AG04449 (cell line): ENCODE measurements around the gene MCFD2.
"Not testable (repeated sequence)": the region's sequence is repeated elsewhere in the genome, so short reads cannot be mapped to it uniquely, and the experiment has no call there.

Experiments
- CTCF ChIA-PET: fragments of 350-600 bp; formaldehyde crosslinking; extraction: SDS; loops from one replicate; lab custom pipeline; 2021; ENCODE audit warnings: antibody characterized with exemption; lab: Yijun Ruan, JAX
- POLR2A ChIA-PET: fragments of 400-600, 350-600 bp; formaldehyde crosslinking; extraction: SDS; loops from one replicate; lab custom pipeline; 2020; ENCODE audit warnings: antibody characterized with exemption, inconsistent platforms; lab: Yijun Ruan, JAX
- DNase-seq: peaks from one replicate; pipeline ENCODE4 v3.0.0-alpha.2; 2010; ENCODE audit warnings: low read depth, low spot score
- H3K4me3 ChIP-seq: 2 replicates; pipeline ENCODE4 v1.5.1; 2011; ENCODE audit warnings: low read depth, mild to moderate bottlenecking, control low read depth, low read length
- TF ChIP-seq, protein P1 (sequence below): IDR thresholded peaks from one replicate; pipeline ENCODE4 v1.5.1; 2011; ENCODE audit warnings: mild to moderate bottlenecking, moderate library complexity, low read length, control low read depth, inconsistent platforms; ENCODE audit not compliant: insufficient read depth; ENCODE audit errors: missing control alignments

Gene MCFD2

DNA sequence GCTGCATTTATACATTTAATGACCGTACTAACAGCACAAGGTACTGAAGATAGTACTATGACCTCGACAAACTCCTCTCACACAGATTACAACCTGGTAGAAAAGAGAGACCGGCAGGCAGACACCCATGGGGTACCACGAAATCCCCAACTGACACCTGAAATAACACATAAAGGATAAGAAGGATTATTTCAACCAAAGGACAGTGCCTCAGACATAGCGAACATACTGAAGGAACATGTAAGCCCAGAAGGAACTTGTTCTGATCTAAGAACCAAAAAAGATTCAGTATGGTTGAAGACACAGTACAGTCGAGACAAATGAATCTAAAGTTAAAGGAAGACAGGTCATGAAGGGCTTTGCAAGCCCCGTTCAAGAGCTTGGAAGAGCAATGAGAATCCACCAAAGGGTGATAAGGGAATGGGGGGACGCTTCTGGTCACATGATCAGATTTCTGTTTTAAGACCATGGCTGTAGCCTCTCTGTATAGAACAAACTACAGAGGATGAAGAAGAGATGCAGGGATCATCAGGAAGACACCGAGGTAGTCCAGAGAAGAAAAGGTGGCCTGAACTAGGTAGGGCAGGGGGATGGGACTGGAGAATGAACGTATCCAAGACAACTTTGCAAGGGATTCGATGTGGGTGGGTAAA lies 902 bp downstream of the MCFD2 start:
- POLR2A ChIA-PET = no interaction called here
- CTCF ChIA-PET = interaction anchor here (1.3 to 6.2 kb wide), 4 partner anchors 15 to 406 kb away, joined by 3 to 56 read pairs (median 4); no protein-coding TSS in a partner anchor
- peak overlapping the region; percentile 93 for H3K4me3 ChIP-seq
- TF ChIP-seq, protein P1, sequence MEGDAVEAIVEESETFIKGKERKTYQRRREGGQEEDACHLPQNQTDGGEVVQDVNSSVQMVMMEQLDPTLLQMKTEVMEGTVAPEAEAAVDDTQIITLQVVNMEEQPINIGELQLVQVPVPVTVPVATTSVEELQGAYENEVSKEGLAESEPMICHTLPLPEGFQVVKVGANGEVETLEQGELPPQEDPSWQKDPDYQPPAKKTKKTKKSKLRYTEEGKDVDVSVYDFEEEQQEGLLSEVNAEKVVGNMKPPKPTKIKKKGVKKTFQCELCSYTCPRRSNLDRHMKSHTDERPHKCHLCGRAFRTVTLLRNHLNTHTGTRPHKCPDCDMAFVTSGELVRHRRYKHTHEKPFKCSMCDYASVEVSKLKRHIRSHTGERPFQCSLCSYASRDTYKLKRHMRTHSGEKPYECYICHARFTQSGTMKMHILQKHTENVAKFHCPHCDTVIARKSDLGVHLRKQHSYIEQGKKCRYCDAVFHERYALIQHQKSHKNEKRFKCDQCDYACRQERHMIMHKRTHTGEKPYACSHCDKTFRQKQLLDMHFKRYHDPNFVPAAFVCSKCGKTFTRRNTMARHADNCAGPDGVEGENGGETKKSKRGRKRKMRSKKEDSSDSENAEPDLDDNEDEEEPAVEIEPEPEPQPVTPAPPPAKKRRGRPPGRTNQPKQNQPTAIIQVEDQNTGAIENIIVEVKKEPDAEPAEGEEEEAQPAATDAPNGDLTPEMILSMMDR = no peak
- no peak for DNase-seq

DNA sequence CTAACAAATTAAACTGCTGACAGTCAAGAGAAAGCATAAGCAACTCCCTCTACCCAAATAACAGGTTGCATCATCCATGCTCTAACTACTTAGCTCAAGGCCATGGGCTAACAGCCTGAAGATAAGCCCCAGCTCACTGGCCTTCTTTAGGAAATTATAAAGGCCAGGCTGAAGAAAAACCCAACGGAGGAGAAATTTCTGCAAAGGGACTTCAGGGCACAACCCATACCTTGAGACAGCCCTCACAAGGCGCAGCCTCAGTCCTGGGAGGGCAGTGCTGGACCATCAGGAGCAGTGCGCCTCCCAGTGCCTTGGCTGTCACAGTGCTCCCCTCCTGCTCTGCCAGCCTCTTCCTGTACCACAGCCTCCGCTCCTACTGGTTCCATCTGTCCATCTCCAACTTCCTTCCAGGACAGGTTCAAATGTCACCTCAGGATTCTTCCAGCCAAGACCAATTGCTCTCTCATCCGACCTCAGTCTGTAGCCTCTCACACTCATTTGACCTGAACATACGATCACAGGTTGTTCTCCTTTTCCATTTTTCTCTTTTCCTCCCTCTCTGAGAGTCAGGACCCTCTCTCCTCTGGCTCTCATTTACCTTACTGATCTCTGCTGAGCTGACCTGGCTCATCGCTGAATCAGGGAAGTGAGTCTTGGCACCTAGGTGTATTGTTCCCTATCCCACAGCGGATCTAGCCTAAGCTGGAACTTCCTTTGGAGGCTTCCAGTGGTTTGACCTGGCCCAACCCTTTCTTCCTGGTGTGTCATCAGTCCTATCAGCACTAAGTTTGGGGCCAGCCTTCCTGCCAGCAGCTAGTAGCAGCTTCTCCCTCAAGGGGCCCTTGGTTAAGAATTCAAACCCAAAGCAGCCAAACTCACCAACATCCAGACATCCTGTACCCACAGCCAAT lies 1.9 kb downstream of the MCFD2 start:
- peak overlapping the region; percentile 93 for H3K4me3 ChIP-seq
- CTCF ChIA-PET = interaction anchor here (1.3 to 1.7 kb wide), 3 partner anchors 14 to 27 kb away, joined by 3 to 4 read pairs (median 3); no protein-coding TSS in a partner anchor

DNA sequence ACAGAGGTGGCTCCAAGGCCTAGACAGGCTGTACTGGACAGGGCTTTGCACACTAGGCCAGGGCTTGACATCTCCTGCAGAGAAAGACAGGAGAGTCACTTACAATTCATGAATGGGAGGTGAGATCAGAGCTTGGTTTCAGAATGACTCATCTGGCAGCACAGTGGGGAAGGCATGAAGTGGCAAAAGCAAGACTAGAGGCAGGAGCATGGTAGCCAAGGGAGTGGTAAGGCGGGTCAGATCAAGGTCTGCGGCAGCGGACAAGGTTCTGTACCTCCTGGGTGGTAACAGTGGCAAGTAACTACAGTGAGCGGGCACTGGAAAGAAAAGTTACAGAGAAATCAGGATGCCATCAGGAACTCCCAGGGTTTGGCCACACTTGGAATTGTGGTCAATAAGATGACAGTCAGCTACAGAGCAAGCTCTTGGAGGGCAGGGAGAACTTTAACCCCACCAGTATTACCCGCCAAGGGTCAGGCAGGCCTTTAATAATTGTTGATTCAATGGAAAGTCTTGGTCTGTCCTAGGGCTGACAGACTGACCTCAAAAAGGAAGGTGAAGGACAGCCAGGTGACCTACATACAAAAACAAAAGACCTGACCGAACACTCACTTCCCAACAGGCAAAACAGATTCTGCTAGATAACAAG lies 5.7 kb downstream of the MCFD2 start:
- ChIA-PET CTCF (interaction anchor here (0.6 to 1.4 kb wide), 5 partner anchors 8 to 413 kb away, joined by 3 to 5 read pairs (median 3); no protein-coding TSS in a partner anchor), POLR2A (interaction anchor here (0.7 kb wide), 1 partner anchor 413 kb away, joined by 3 read pairs; no protein-coding TSS in a partner anchor)
- TF ChIP-seq, protein P1 = no peak
- no peak overlapping the region for H3K4me3 ChIP-seq
- no peak for DNase-seq

More for the DNA sequence above, 1.9 kb downstream of the MCFD2 start:
- no peak for DNase-seq
- TF ChIP-seq, protein P1 = no peak
- POLR2A ChIA-PET = no interaction called here

DNA sequence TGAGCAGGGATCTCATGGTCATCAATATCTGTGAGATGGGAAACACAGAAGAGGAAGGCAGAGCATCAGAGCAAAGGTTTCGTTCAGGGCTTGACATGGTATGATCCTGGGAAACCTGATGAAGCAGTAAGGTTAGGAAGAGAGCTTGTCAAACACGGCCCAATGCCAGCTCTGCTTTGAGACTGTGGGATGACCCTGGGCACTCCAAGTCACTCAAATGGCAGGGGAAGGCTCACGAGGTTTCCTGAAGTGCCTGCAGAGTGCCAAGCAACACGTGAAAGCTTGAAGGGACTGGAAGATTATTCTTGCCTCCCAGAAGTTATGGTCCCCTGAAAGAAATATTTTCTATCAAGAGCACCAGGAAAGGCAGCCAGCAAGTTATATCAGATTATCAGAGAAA lies 6.5 kb downstream of the MCFD2 start:
- ChIA-PET POLR2A (interaction anchor here (0.7 kb wide), 1 partner anchor 414 kb away, joined by 3 read pairs; no protein-coding TSS in a partner anchor), CTCF (interaction anchor here (0.6 to 1.4 kb wide), 4 partner anchors 9 to 414 kb away, joined by 3 to 6 read pairs (median 4); no protein-coding TSS in a partner anchor)
- TF ChIP-seq, protein P1 = no peak
- no peak for DNase-seq
- no peak overlapping the region for H3K4me3 ChIP-seq

DNA sequence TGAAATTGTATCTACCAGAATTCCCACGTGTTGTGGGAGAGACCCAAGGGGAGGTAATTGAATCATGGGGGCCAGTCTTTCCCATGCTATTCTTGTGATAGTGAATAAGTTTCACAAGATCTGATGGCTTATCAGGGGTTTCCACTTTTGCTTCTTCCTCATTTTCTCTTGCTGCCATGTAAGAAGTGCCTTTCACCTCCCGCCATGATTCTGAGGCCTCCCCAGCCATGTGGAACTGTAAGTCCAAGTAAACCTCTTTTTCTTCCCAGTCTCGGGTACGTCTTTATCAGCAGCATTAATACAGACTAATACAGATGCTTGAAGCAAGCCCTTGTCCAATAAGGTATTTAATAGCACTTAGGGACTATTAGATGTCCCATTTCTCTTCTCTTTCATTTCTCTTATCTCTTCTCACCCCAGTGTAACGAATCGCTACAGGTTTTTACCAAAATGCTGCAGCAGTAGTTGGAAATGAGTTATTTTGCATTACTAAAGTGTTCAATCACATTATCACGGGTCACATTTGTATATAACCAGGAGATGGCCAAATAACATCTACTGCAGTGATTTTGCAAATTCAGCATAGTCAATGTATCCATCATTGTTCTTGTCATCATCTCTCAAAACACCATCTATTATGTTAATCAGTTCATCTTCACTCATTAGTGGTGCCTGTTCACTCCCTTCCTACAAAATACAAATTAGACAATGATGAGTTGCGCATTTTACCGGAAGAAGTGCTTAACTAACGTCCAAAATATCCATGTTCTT lies 10.5 kb downstream of the MCFD2 start:
- H3K4me3 ChIP-seq, DNase-seq, CTCF ChIA-PET, POLR2A ChIA-PET: not testable (repeated sequence)

DNA sequence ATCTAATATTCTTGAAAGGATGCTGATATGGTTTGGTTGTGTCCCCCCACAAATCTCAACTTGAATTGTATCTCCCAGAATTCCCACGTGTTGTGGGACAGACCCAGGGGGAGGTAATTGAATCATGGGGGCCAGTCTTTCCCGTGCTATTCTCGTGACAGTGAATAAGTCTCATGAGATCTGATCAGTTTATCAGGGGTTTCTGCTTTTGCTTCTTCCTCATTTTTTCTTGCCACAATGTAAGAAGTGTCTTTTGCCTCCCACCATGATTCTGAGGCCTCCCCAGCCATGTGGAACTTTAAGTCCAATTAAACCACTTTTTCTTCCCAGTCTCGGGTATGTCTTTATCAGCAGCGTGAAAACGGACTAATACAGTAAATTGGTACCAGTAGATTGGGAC lies 12.6 kb downstream of the MCFD2 start:
- CTCF ChIA-PET = interaction anchor here (0.6 kb wide), 1 partner anchor 270 kb away, joined by 3 read pairs; no protein-coding TSS in a partner anchor
- DNase-seq, H3K4me3 ChIP-seq, POLR2A ChIA-PET: not testable (repeated sequence)
